ENCODE measurements around the gene HEPACAM.

DNA sequence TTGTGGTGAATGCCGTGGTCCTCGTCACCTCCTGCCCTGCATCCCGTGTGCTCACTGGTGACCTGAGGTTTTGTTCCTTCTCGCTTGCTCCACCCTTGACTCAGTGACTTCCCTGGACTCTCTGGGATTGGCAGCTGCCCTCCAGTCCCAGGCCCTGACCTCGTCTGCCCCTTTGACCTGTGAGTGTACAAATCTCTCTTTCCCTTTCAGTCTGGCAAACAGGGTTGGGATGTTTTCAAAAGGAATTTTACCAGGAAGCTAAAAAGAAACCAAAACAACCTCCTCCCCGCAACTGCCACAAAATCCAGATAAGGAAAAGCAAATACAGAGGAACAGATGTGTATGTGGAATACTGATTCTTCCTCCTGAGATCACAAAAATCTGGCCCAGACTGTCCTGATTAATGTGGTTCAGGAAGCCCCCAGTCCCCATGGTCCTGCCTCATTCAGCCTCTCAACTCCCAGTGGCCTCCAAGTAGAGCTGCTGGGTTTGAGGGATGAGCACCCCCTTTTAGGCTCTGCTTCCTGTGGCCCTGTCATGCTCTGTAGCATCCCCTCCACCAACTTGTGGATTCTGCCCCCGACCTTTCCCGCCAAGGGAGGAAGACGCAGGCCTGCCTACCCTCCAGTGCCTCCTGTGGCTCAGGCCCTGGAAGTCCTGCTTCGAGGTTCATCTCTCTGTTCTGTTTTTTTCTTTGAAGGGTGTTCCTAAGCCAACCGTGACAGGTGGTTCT, 53.3 kb downstream of the HEPACAM start:
- no peak for TF ChIP-seq CTCF (IDR thresholded peaks at IDR 0.05; ENCODE audit: insufficient read depth, low read length, poor library complexity, severe bottlenecking)
- TF ChIP-seq EZH2phosphoT487 (conservative IDR thresholded peaks at IDR 0.05; ENCODE audit: low read length): no peak

Data from SU-DHL-6 (cell line).